Gastroesophageal sphincter (tissue), 3 donors: ENCODE measurements around the gene LEMD2.
"Not testable (repeated sequence)": the region's sequence is repeated elsewhere in the genome, so short reads cannot be mapped to it uniquely, and the experiment has no call there.

Experiments used
- EP300 ChIP-seq: sonication (generic); formaldehyde crosslinking; IDR thresholded peaks from one replicate; pipeline ENCODE4 v1.6.1; 2017; ENCODE audit warnings: antibody characterized with exemption, mild to moderate bottlenecking
- POLR2A ChIP-seq, 2 donors: fragments of 450-650 bp; IDR thresholded peaks; one replicate each; pipeline ENCODE4 v1.6.1; 2017; ENCODE audit warnings: antibody characterized with exemption in 2 of 2, mild to moderate bottlenecking in 2 of 2, moderate library complexity in 1 of 2
- POLR2AphosphoS5 ChIP-seq: sonication (generic); formaldehyde crosslinking; IDR thresholded peaks from one replicate; pipeline ENCODE4 v1.6.1; 2017; ENCODE audit warnings: antibody characterized with exemption
- TF ChIP-seq, protein P1 (sequence below), 4 experiments: fragments of 200-600 bp in 2 of 4; fragments of 450-650 bp in 2 of 4; sonication (generic) in 1 of 4; IDR thresholded peaks; one replicate each; pipeline ENCODE4 v1.5.1; 2017 to 2019; ENCODE audit warnings: antibody characterized with exemption in 4 of 4, mild to moderate bottlenecking in 2 of 4, moderate library complexity in 2 of 4

DNA sequence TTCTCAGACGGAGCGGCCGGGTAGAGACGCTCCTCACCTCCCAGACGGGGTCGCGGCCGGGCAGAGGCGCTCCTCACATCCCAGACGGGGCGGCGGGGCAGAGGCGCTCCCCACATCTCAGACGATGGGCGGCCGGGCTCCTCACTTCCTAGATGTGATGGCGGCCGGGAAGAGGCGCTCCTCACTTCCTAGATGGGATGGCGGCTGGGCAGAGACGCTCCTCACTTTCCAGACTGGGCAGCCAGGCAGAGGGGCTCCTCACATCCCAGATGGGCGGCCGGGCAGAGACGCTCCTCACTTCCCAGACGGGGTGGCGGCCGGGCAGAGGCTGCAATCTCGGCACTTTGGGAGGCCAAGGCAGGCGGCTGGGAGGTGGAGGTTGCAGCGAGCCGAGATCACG, 43.9 kb upstream of the LEMD2 start:
- TF ChIP-seq, protein P1, sequence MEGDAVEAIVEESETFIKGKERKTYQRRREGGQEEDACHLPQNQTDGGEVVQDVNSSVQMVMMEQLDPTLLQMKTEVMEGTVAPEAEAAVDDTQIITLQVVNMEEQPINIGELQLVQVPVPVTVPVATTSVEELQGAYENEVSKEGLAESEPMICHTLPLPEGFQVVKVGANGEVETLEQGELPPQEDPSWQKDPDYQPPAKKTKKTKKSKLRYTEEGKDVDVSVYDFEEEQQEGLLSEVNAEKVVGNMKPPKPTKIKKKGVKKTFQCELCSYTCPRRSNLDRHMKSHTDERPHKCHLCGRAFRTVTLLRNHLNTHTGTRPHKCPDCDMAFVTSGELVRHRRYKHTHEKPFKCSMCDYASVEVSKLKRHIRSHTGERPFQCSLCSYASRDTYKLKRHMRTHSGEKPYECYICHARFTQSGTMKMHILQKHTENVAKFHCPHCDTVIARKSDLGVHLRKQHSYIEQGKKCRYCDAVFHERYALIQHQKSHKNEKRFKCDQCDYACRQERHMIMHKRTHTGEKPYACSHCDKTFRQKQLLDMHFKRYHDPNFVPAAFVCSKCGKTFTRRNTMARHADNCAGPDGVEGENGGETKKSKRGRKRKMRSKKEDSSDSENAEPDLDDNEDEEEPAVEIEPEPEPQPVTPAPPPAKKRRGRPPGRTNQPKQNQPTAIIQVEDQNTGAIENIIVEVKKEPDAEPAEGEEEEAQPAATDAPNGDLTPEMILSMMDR (IDR thresholded peaks at IDR 0.05): not testable (repeated sequence)
- TF ChIP-seq EP300; POLR2A (IDR thresholded peaks at IDR 0.05); POLR2AphosphoS5: not testable (repeated sequence)
